ENCODE results near the gene FBXL12. TPM values are rescaled to one million over a fixed set of nuclear protein-coding genes. Genes with fewer than 3 reads are reported as not detected.
A peak's percentile ranks its signal among the peaks of the same experiment; 100 is the strongest.

FBXL12 gene
- total RNA-seq, 1 donor from 2014 or later: 29.0 TPM

- H3K4me3 Mint-ChIP-seq (ENCODE audit: unreplicated experiment): peak overlapping the region; percentile 89
- no peaks in the 10 kb centered on the region for H3K9me3 Mint-ChIP-seq (ENCODE audit: unreplicated experiment)
- no peak for TF ChIP-seq CTCF (IDR thresholded peaks at IDR 0.05)
- H3K36me3 Mint-ChIP-seq (ENCODE audit: unreplicated experiment): peaks cover 12% of the 10 kb centered on the region
- no peak for DNase-seq (ENCODE audit: extremely low spot score, unreplicated experiment)
- H3K27ac Mint-ChIP-seq (ENCODE audit: unreplicated experiment): peak overlapping the region; percentile 98
- no peaks in the 10 kb centered on the region for H3K27me3 Mint-ChIP-seq (ENCODE audit: unreplicated experiment)
- peaks cover 35% of the 10 kb centered on the region for H3K4me1 Mint-ChIP-seq (ENCODE audit: unreplicated experiment)
These were observed 625 bp downstream of the FBXL12 start for GRCh38 chr19:9818175-9818733.

- no peak for TF ChIP-seq CTCF (IDR thresholded peaks at IDR 0.05)
- no peaks in the 10 kb centered on the region for H3K27me3 Mint-ChIP-seq (ENCODE audit: unreplicated experiment)
- H3K4me3 Mint-ChIP-seq (ENCODE audit: unreplicated experiment): no peak overlapping the region
- no peaks in the 10 kb centered on the region for H3K9me3 Mint-ChIP-seq (ENCODE audit: unreplicated experiment)
- no peak for DNase-seq (ENCODE audit: extremely low spot score, unreplicated experiment)
- H3K36me3 Mint-ChIP-seq (ENCODE audit: unreplicated experiment): peaks cover 28% of the 10 kb centered on the region
- no peak overlapping the region for H3K27ac Mint-ChIP-seq (ENCODE audit: unreplicated experiment)
- H3K4me1 Mint-ChIP-seq (ENCODE audit: unreplicated experiment): peaks cover 2% of the 10 kb centered on the region
These were observed 7.7 kb downstream of the FBXL12 start for GRCh38 chr19:9811139-9811538.

GRCh38 chr19:9808855-9809824 lies 9.7 kb downstream of the FBXL12 start:
- H3K4me1 Mint-ChIP-seq (ENCODE audit: unreplicated experiment): no peaks in the 10 kb centered on the region
- H3K27me3 Mint-ChIP-seq (ENCODE audit: unreplicated experiment): no peaks in the 10 kb centered on the region
- no peaks in the 10 kb centered on the region for H3K9me3 Mint-ChIP-seq (ENCODE audit: unreplicated experiment)
- no peak for TF ChIP-seq CTCF (IDR thresholded peaks at IDR 0.05)
- no peak overlapping the region for H3K4me3 Mint-ChIP-seq (ENCODE audit: unreplicated experiment)
- H3K36me3 Mint-ChIP-seq (ENCODE audit: unreplicated experiment): peaks cover 24% of the 10 kb centered on the region
- DNase-seq (ENCODE audit: extremely low spot score, unreplicated experiment): no peak
- no peak overlapping the region for H3K27ac Mint-ChIP-seq (ENCODE audit: unreplicated experiment)

GRCh38 chr19:9806803-9807202 lies 12.1 kb downstream of the FBXL12 start:
- no peaks in the 10 kb centered on the region for H3K4me1 Mint-ChIP-seq (ENCODE audit: unreplicated experiment)
- H3K9me3 Mint-ChIP-seq (ENCODE audit: unreplicated experiment): no peaks in the 10 kb centered on the region
- H3K36me3 Mint-ChIP-seq (ENCODE audit: unreplicated experiment): peaks cover 22% of the 10 kb centered on the region
- no peaks in the 10 kb centered on the region for H3K27me3 Mint-ChIP-seq (ENCODE audit: unreplicated experiment)
- TF ChIP-seq CTCF (IDR thresholded peaks at IDR 0.05): no peak
- DNase-seq (ENCODE audit: extremely low spot score, unreplicated experiment): no peak
- H3K4me3 Mint-ChIP-seq (ENCODE audit: unreplicated experiment): no peak overlapping the region
- no peak overlapping the region for H3K27ac Mint-ChIP-seq (ENCODE audit: unreplicated experiment)

- no peak overlapping the region for H3K27ac Mint-ChIP-seq (ENCODE audit: unreplicated experiment)
These were observed 16.9 kb downstream of the FBXL12 start for GRCh38 chr19:9801976-9802375.

More at GRCh38 chr19:9801976-9802375, 16.9 kb downstream of the FBXL12 start:
- H3K9me3 Mint-ChIP-seq (ENCODE audit: unreplicated experiment): no peaks in the 10 kb centered on the region
- TF ChIP-seq CTCF (IDR thresholded peaks at IDR 0.05): no peak
- no peaks in the 10 kb centered on the region for H3K36me3 Mint-ChIP-seq (ENCODE audit: unreplicated experiment)
- DNase-seq (ENCODE audit: extremely low spot score, unreplicated experiment): no peak
- H3K27me3 Mint-ChIP-seq (ENCODE audit: unreplicated experiment): no peaks in the 10 kb centered on the region
- no peaks in the 10 kb centered on the region for H3K4me1 Mint-ChIP-seq (ENCODE audit: unreplicated experiment)
- H3K4me3 Mint-ChIP-seq (ENCODE audit: unreplicated experiment): no peak overlapping the region

Data from osteocyte (in vitro differentiated cells).